A549 (cell line): ENCODE measurements around the gene TCF3. TPM values are rescaled to one million over a fixed set of nuclear protein-coding genes. Genes with fewer than 3 reads are reported as not detected.

ENCODE experiments used
- ATAC-seq, 2 experiments: fragments of 200-7000 bp in 1 of 2; fragments of >200 bp in 1 of 2; cut with Nextera tagmentation in 1 of 2; cut with Tn5 transposase in 1 of 2; 3 replicates each; pipeline versions ENCODE4 v1.8.0 to v1.9.1; 2018 to 2020; ENCODE audit warnings: mild to moderate bottlenecking in 1 of 2, moderate library complexity in 1 of 2
- CTCF ChIA-PET: fragments of 300-600 bp; sonication (Branson Sonifier 250); formaldehyde crosslinking; extraction: SDS; loops from one replicate; lab custom pipeline; 2021; ENCODE audit warnings: antibody characterized with exemption, inconsistent platforms; lab: Yijun Ruan, JAX
- POLR2A ChIA-PET: fragments of 350-600 bp; formaldehyde crosslinking; extraction: SDS; loops from one replicate; lab custom pipeline; 2021; ENCODE audit warnings: antibody characterized with exemption, inconsistent platforms; lab: Yijun Ruan, JAX
- DNase-seq, 2 experiments: peaks; one replicate each; pipeline versions ENCODE4 v3.0.0 to v3.0.0-alpha.2; 2011 to 2016; ENCODE audit warnings: low read depth in 1 of 2, low spot score in 1 of 2
- FAIRE-seq: peaks from 2 replicates; lab custom pipeline; 2011; peaks lifted over from hg19 to GRCh38; lab: Jason Lieb, UNC
- H3K27ac ChIP-seq, 2 experiments: fragments of >200 bp; sonication (Bioruptor Twin); formaldehyde crosslinking; 3 replicates each; pipeline ENCODE4 v1.5.1; 2016 to 2017
- H3K4me1 ChIP-seq: fragments of >200 bp; sonication (Bioruptor Twin); formaldehyde crosslinking; 3 replicates; pipeline ENCODE4 v1.6.1; 2016
- H3K4me2 ChIP-seq: fragments of >200 bp; sonication (Bioruptor Twin); formaldehyde crosslinking; 3 replicates; pipeline ENCODE4 v1.6.1; 2016
- H3K4me3 ChIP-seq: fragments of >200 bp; sonication (Bioruptor Twin); formaldehyde crosslinking; 3 replicates; pipeline ENCODE4 v1.5.1; 2016
- H3K9me3 ChIP-seq: fragments of >200 bp; sonication (Bioruptor Twin); formaldehyde crosslinking; 3 replicates; pipeline ENCODE4 v1.6.1; 2016
- CEBPB ChIP-seq, 2 experiments: fragments of >200 bp in 1 of 2; sonication (Bioruptor Twin) in 1 of 2; formaldehyde crosslinking in 1 of 2; IDR thresholded peaks; 2 replicates each; pipeline ENCODE4 v1.6.1; 2012 to 2016
- CHD4 ChIP-seq: fragments of 200-600 bp; sonication (generic); IDR thresholded peaks from 2 replicates; pipeline ENCODE4 v1.6.1; 2016; ENCODE audit warnings: antibody characterized with exemption, mild to moderate bottlenecking, borderline replicate concordance
- ESRRA ChIP-seq: fragments of 150-350 bp; IDR thresholded peaks from 2 replicates; pipeline ENCODE4 v1.6.1; 2014; ENCODE audit warnings: mild to moderate bottlenecking, low read length, borderline replicate concordance
- FOSL2 ChIP-seq, 2 experiments: fragments of 450-650 bp in 1 of 2; fragments of >200 bp in 1 of 2; sonication (Bioruptor Twin) in 1 of 2; formaldehyde crosslinking; IDR thresholded peaks; 2 replicates each; pipeline versions ENCODE4 v1.5.0 to v1.6.1; 2016 to 2020; ENCODE audit warnings: mild to moderate bottlenecking in 1 of 2, moderate library complexity in 1 of 2
- KDM5A ChIP-seq: fragments of 200-600 bp; sonication (generic); IDR thresholded peaks from 2 replicates; pipeline ENCODE4 v1.6.1; 2016; ENCODE audit warnings: antibody characterized with exemption, mild to moderate bottlenecking
- MAZ ChIP-seq: fragments of 150-350 bp; IDR thresholded peaks from 2 replicates; pipeline ENCODE4 v1.6.1; 2014; ENCODE audit warnings: antibody characterized with exemption, low read depth, low read length, borderline replicate concordance
- NFE2L2 ChIP-seq: fragments of 150-350 bp; conservative IDR thresholded peaks from 2 replicates; pipeline ENCODE4 v1.6.1; 2014; ENCODE audit warnings: low read length
- NPAS2 ChIP-seq: fragments of 250-450 bp; sonication (Bioruptor Pico); IDR thresholded peaks from 2 replicates; pipeline ENCODE4 v1.8.0; 2022; ENCODE audit warnings: mild to moderate bottlenecking, moderate library complexity, borderline replicate concordance
- POLR2A ChIP-seq: IDR thresholded peaks from 2 replicates; pipeline ENCODE4 v1.6.1; 2012; ENCODE audit warnings: mild to moderate bottlenecking, low read length
- RCOR1 ChIP-seq: fragments of 150-350 bp; IDR thresholded peaks from 2 replicates; pipeline ENCODE4 v1.6.1; 2014; ENCODE audit warnings: antibody characterized with exemption, low read length, low read depth
- RNF2 ChIP-seq: fragments of 200-600 bp; sonication (generic); IDR thresholded peaks from 2 replicates; pipeline ENCODE4 v1.6.1; 2016; ENCODE audit warnings: low read depth, mild to moderate bottlenecking, antibody characterized with exemption, moderate library complexity, borderline replicate concordance
- TFCP2L1 ChIP-seq: fragments of 250-450 bp; sonication (Bioruptor Pico); IDR thresholded peaks from 2 replicates; pipeline ENCODE4 v1.5.0; 2021; ENCODE audit warnings: mild to moderate bottlenecking
- ZFP36 ChIP-seq: fragments of 450-650 bp; IDR thresholded peaks from 2 replicates; pipeline ENCODE4 v1.6.1; 2014; ENCODE audit warnings: borderline replicate concordance; ENCODE audit not compliant: partially characterized antibody
- WGBS: methylation state at CpG from one replicate; pipeline ENCODE4 v1.1.6; 2017; ENCODE audit errors: missing lambda C conversion rate; 5-methylcytosine and 5-hydroxymethylcytosine counted together
- polyA plus RNA-seq, 4 experiments: library from polyadenylated mRNA; depleted of rRNA in 3 of 4; stranded (reverse); fragments of >200 nt; fragmentation: RNase III in 1 of 4; extraction: RNeasy Plus Mini Kit Qiagen cat#74134 plus additional on column Dnase treatment in 1 of 4; gene quantifications; 2 replicates in 3 of 4; 3 replicates in 1 of 4; pipeline ENCODE4 v1.2.3, GENCODE V29; 2011 to 2017
- TF ChIP-seq, protein P1 (sequence below): fragments of >200 bp; sonication (Bioruptor Twin); formaldehyde crosslinking; IDR thresholded peaks from 2 replicates; pipeline ENCODE4 v1.6.1; 2016
- TF ChIP-seq, protein P2 (sequence below): IDR thresholded peaks from 2 replicates; pipeline ENCODE4 v1.6.1; 2012; ENCODE audit warnings: low read depth, borderline replicate concordance
- TF ChIP-seq, protein P3 (sequence below): fragments of 150-350 bp; IDR thresholded peaks from 2 replicates; pipeline ENCODE4 v1.6.1; 2014; ENCODE audit warnings: low read depth, mild to moderate bottlenecking, low read length
- TF ChIP-seq, protein P4 (sequence below): fragments of 250-450 bp; sonication (Bioruptor Pico); IDR thresholded peaks from 2 replicates; pipeline ENCODE4 v1.5.0; 2020; ENCODE audit warnings: low read depth, mild to moderate bottlenecking, moderate library complexity
- TF ChIP-seq, protein P5 (sequence below): IDR thresholded peaks from 2 replicates; pipeline ENCODE4 v1.6.1; 2012

Gene TCF3
- polyA plus RNA-seq, 2 of the 4 experiments (the other 2 are of a cell fraction): 25.6 to 52.6 TPM

DNA sequence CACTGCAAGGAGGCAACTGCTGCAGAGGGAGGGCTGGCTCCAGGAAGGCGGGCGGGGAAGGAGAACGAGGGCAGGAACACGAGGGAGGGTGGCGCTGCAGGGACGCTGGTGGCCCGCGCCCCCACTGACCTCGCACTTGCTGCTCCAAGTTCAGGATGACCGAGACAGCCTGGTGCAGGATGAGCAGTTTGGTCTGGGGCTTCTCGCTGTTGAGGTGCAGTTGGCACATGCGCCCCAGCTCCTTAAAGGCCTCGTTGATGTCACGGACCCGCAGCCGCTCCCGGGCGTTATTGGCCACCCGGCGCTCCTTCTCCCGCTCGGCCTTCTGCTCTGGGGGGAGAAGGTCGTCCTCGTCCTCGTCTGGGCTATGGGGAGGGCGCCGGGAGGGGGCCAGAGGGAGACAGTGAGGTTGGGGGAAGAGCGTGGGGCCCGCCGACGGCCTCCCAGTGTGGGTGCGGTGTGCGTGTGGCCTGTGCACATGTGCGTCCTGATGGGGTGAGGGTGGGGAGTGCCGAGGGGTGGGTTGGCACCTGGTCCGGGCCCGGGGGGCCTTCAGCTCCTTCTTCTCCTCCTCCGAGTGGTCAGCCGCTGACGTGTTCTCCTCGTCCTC lies 37.2 kb downstream of the TCF3 start:
- no peak for ATAC-seq
- Histone ChIP-seq H3K9me3 (no peaks in the 10 kb centered on the region), H3K4me3 (no peak overlapping the region), H3K27ac (no peak overlapping the region), H3K4me1 (no peaks in the 10 kb centered on the region), H3K4me2 (no peak overlapping the region)
- no peak for TF ChIP-seq RNF2
- TF ChIP-seq, protein P1, sequence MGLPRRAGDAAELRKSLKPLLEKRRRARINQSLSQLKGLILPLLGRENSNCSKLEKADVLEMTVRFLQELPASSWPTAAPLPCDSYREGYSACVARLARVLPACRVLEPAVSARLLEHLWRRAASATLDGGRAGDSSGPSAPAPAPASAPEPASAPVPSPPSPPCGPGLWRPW: no peak
- ChIA-PET POLR2A (no interaction called here), CTCF (interaction anchor here (1.7 kb wide), 1 partner anchor 180 kb away, joined by 3 read pairs; no protein-coding TSS in a partner anchor)
- no peak for DNase-seq
- WGBS: 94% methylated on average over 20 of the region's 41 CpGs
- FAIRE-seq: no peak

DNA sequence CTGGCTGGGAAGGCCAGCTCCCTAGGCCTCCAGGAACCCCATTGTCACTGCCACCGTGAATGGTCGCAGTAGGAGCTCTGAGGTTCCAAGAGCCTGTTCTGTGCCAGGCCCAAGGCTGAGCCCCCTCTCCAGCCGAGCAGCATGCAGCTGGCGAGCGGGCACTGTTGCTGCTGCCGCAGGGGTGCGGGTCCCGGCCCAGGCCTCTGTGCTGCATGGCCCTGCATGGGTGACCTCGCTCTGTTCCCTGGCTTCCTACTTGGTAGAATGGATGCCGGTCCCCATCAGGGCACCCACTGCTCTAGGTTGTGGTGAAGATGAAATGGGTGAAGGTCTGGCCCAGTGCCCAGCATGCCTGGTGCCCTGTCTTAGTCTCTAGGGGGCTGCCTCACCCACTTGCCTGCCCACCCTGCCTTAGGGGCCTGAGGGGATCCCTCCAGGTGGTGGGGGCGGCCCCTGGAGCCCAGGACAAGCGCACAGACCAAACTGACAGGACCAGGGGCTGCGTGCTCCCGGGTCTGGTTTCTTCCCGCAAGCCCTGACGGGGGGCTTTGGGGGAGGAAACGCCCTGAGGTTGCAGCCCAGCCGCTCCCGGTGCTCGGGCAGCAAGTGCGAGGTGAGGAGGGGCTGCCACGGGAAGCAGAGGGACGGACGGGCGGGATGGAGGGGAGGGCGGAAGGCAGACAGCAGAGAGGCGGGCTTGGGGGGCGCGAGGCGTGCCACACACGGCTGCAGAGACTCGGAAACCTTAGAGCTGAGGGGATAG lies 38.4 kb downstream of the TCF3 start:
- Histone ChIP-seq H3K4me1 (no peaks in the 10 kb centered on the region), H3K9me3 (no peaks in the 10 kb centered on the region), H3K4me2 (no peak overlapping the region), H3K4me3 (no peak overlapping the region), H3K27ac (no peak overlapping the region)
- CTCF ChIA-PET: interaction anchor here (1.4 kb wide), 1 partner anchor 212 kb away, joined by 3 read pairs; no protein-coding TSS in a partner anchor
- WGBS: 94% methylated on average over 20 of the region's 32 CpGs
- TF ChIP-seq, protein P2, sequence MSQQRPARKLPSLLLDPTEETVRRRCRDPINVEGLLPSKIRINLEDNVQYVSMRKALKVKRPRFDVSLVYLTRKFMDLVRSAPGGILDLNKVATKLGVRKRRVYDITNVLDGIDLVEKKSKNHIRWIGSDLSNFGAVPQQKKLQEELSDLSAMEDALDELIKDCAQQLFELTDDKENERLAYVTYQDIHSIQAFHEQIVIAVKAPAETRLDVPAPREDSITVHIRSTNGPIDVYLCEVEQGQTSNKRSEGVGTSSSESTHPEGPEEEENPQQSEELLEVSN: no peak
- TF ChIP-seq, protein P3, sequence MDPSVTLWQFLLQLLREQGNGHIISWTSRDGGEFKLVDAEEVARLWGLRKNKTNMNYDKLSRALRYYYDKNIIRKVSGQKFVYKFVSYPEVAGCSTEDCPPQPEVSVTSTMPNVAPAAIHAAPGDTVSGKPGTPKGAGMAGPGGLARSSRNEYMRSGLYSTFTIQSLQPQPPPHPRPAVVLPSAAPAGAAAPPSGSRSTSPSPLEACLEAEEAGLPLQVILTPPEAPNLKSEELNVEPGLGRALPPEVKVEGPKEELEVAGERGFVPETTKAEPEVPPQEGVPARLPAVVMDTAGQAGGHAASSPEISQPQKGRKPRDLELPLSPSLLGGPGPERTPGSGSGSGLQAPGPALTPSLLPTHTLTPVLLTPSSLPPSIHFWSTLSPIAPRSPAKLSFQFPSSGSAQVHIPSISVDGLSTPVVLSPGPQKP: no peak
- TF ChIP-seq NFE2L2 (no peak), NPAS2 (CRISPR knock-in tag) (no peak), RNF2 (no peak), CEBPB (IDR thresholded peaks at IDR 0.05) (no peak), TFCP2L1 (CRISPR knock-in tag) (no peak), ZFP36 (no peak), MAZ (no peak), POLR2A (no peak), FOSL2 (IDR thresholded peaks at IDR 0.05) (no peak), FOSL2 (CRISPR knock-in tag; IDR thresholded peaks at IDR 0.05) (no peak), RCOR1 (no peak), ESRRA (no peak), KDM5A (no peak), CHD4 (no peak)
- TF ChIP-seq, protein P4, sequence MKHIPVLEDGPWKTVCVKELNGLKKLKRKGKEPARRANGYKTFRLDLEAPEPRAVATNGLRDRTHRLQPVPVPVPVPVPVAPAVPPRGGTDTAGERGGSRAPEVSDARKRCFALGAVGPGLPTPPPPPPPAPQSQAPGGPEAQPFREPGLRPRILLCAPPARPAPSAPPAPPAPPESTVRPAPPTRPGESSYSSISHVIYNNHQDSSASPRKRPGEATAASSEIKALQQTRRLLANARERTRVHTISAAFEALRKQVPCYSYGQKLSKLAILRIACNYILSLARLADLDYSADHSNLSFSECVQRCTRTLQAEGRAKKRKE: no peak
- TF ChIP-seq, protein P5, sequence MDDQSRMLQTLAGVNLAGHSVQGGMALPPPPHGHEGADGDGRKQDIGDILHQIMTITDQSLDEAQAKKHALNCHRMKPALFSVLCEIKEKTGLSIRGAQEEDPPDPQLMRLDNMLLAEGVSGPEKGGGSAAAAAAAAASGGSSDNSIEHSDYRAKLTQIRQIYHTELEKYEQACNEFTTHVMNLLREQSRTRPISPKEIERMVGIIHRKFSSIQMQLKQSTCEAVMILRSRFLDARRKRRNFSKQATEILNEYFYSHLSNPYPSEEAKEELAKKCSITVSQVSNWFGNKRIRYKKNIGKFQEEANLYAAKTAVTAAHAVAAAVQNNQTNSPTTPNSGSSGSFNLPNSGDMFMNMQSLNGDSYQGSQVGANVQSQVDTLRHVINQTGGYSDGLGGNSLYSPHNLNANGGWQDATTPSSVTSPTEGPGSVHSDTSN: no peak
- FAIRE-seq: no peak
- ATAC-seq: no peak
- DNase-seq: no peak
- POLR2A ChIA-PET: no interaction called here
